NB4 (cell line): Measurements from ENCODE around the gene SLC16A14.

Experiments used
- DNase-seq: peaks from one replicate; pipeline ENCODE4 v3.0.0; 2010; ENCODE audit warnings: low read depth
- H3K4me3 ChIP-seq: one replicate; pipeline ENCODE4 v1.5.1; 2011; ENCODE audit warnings: mild to moderate bottlenecking, low read depth, low read length, moderate library complexity
- CTCF ChIP-seq: IDR thresholded peaks from one replicate; pipeline ENCODE4 v1.5.1; 2012; ENCODE audit warnings: low read depth, low read length
- MAX ChIP-seq: IDR thresholded peaks from 2 replicates; pipeline ENCODE4 v1.6.1; 2011; ENCODE audit warnings: low read depth, low read length
- MYC ChIP-seq: IDR thresholded peaks from 2 replicates; pipeline ENCODE4 v1.6.1; 2011; ENCODE audit warnings: low read depth, low read length
- POLR2A ChIP-seq: IDR thresholded peaks from 2 replicates; pipeline ENCODE4 v1.6.1; 2011; ENCODE audit warnings: mild to moderate bottlenecking; ENCODE audit not compliant: insufficient read length; ENCODE audit errors: extremely low read depth

The SLC16A14 gene

GRCh38 chr2:230077851-230078547 lies 9.3 kb upstream of the SLC16A14 start:
- no peak for DNase-seq
- TF ChIP-seq MAX (no peak), CTCF (no peak), POLR2A (no peak), MYC (no peak)
- no peak overlapping the region for H3K4me3 ChIP-seq

- DNase-seq, result no peak
- TF ChIP-seq MAX (no peak), MYC (no peak), POLR2A (no peak)
- no peak overlapping the region for H3K4me3 ChIP-seq
Measured at GRCh38 chr2:230076819-230077218, 8.1 kb upstream of the SLC16A14 start.

GRCh38 chr2:230075988-230076631 lies 7.4 kb upstream of the SLC16A14 start:
- DNase-seq, result no peak
- TF ChIP-seq CTCF (no peak), POLR2A (no peak), MYC (no peak), MAX (no peak)
- no peak overlapping the region for H3K4me3 ChIP-seq

GRCh38 chr2:230071421-230071820 lies 2.7 kb upstream of the SLC16A14 start:
- no peak for TF ChIP-seq MYC
- TF ChIP-seq MAX, result no peak
- no peak for TF ChIP-seq CTCF

GRCh38 chr2:230069402-230069801 lies 678 bp upstream of the SLC16A14 start:
- TF ChIP-seq MYC (no peak), POLR2A (no peak), CTCF (no peak), MAX (no peak)
- no peak for DNase-seq
- H3K4me3 ChIP-seq, result no peak overlapping the region

More at GRCh38 chr2:230071421-230071820, 2.7 kb upstream of the SLC16A14 start:
- H3K4me3 ChIP-seq, result no peak overlapping the region
- DNase-seq, result no peak

- H3K4me3 ChIP-seq, result peak overlapping the region; percentile 64
- DNase-seq, result peak; percentile 79
- TF ChIP-seq MYC (no peak), CTCF (peak; percentile 10), MAX (no peak), POLR2A (no peak)
Measured at GRCh38 chr2:230068016-230068650, 591 bp downstream of the SLC16A14 start.
